AG09319 (cell line): ENCODE measurements around the gene EFEMP2.

Experiments used
- DNase-seq: peaks from one replicate; pipeline ENCODE4 v3.0.0-alpha.2; 2010; ENCODE audit warnings: low read depth; ENCODE audit errors: extremely low read depth
- TF ChIP-seq, protein P1 (sequence below): IDR thresholded peaks from 2 replicates; pipeline ENCODE4 v1.5.1; 2011; ENCODE audit warnings: low read depth, mild to moderate bottlenecking, inconsistent platforms, low read length, moderate library complexity

Gene EFEMP2

DNA sequence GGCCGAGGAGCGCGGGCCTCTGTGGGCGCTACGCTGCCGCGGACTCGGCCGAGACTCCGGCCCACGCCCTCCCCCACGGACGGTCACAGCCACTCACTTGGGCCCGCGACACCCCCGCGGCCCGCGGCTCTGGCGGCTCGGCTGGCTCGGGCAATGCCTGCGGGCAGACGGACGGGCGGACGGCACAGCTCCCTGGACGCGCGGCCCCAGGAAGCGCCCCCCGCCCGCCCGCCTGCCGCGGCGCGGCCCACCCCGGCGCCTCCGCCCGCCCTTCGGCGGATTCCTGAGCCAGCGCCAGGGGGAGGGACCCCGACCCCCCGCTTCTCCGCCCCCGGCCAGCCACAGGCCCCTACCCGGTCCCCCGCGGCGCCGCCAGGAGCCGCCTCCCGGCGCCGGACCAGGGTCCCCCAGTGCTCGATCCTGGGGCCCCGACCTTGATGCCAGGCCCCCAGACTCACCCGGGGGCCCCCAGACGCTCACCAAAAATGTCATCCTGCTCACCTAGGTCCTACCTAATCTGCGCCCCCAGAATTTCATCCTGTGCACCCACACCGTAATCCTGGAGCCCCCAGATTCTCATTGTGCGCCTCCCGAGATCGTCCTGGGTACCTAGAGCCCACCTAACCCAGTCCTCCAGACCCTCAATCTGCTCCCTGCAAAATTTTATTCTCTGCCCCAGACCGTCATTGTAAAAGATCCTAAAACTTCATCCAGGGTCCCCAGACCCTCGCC lies at the start of gene EFEMP2:
EFEMP2 (minus strand) TSS at position 215 of the 732 bp plus-strand sequence. CDS start 446 bp downstream, outside the sequence.
- no peak for DNase-seq
- TF ChIP-seq, protein P1, sequence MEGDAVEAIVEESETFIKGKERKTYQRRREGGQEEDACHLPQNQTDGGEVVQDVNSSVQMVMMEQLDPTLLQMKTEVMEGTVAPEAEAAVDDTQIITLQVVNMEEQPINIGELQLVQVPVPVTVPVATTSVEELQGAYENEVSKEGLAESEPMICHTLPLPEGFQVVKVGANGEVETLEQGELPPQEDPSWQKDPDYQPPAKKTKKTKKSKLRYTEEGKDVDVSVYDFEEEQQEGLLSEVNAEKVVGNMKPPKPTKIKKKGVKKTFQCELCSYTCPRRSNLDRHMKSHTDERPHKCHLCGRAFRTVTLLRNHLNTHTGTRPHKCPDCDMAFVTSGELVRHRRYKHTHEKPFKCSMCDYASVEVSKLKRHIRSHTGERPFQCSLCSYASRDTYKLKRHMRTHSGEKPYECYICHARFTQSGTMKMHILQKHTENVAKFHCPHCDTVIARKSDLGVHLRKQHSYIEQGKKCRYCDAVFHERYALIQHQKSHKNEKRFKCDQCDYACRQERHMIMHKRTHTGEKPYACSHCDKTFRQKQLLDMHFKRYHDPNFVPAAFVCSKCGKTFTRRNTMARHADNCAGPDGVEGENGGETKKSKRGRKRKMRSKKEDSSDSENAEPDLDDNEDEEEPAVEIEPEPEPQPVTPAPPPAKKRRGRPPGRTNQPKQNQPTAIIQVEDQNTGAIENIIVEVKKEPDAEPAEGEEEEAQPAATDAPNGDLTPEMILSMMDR: no peak

DNA sequence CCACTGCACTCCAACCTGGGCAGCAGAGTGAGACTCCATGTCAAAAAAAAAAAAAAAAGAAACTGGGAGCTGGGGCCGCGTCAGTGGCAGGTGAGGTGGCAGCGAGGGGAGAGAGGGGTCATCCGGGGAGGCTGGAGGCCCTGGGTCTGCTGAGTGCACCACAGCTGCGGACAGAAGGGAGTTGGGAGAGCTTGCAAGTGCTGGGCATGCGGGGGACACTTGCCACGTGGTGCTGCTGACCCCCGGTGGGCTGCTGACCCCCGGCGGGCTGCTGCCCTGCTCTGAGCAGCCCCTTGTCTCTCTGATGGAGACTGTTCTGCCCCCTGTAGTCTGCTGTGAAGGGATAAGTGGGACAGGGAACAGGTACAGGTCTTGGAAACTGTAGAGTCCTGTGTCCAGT lies 49.3 kb upstream of the EFEMP2 start:
- DNase-seq: no peak
- TF ChIP-seq, protein P1: no peak

DNA sequence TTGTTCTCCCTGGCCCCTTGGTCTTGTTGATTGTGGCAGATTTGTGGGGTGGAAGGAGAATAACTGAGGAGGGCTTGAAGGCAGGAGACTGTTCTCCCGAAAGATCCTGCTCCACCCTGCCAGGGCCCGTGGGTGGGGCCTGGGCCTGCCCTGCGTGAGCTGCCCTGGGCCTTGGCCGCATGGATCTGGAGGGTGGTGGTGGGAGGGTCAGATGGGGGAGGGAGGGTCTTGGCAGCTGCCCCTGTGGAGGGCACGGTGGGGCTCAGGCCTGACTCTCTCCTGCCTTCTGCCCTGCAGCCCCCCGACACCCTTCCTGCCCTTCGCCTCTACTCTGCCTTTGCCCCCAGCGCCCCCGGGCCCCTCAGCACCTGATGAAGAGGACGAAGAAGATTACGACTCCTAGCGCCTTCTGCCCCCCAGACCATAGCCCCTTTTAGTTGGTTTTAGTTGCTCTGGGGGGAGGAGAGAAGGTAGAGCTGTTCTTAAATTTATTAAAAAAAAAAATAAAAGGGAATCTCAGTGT lies 48.5 kb upstream of the EFEMP2 start:
- TF ChIP-seq, protein P1: no peak

DNA sequence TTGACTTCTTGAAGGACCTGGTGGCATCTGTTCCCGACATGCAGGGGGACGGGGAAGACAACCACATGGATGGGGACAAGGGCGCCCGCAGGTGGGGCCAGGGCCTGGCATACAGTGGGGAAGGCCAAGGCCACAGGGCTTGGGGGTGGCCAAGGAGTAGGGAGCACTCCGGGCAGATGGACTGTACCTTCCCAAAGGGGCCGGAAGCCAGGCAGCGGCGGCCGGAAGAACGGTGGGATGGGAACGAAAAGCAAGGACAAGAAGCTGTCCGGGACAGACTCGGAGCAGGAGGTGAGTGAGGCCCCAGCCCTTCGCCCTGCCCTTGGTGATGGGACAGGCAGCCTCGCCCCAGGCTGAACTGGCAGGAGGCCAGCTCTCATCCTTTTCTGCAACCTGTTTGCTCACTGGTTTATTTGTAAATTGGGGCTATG lies 47.8 kb upstream of the EFEMP2 start:
- DNase-seq: no peak
- TF ChIP-seq, protein P1: no peak

More for the DNA sequence above, 48.5 kb upstream of the EFEMP2 start:
- no peak for DNase-seq

DNA sequence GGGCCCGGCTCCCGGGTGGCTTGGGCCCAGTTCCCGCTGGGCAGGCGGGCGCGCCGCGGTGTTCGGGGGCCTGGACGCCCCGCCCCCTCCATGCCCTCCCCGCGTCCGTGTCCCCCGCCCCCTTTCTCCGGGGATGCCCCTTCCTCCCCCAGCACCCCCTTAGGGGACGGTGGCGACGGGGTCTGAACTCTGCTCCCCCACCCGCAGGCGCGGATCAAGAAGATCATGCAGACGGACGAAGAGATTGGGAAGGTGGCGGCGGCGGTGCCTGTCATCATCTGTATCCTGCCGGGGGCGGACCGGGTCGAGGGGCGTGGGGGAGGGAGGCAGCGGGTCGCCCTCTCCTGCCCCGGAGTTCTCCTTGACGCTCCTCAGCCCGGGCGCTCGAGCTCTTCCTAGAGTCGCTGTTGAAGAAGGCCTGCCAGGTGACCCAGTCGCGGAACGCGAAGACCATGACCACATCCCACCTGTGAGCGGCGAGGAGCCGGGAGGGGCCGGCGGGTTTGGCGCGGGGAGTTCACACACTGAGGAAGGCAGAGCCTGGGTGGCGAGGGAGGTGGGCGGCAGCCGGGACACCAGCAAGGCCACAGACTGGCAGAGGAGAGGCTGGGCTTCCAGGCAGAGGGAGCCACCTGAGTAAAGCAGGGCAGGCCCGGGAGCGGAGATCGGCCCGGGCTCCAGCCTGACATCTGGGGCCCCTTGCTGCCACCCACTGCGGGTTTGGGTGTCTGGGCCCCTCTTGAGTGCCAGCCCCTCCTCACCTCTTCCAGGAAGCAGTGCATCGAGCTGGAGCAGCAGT lies 47.2 kb upstream of the EFEMP2 start:
- TF ChIP-seq, protein P1: no peak
- no peak for DNase-seq

DNA sequence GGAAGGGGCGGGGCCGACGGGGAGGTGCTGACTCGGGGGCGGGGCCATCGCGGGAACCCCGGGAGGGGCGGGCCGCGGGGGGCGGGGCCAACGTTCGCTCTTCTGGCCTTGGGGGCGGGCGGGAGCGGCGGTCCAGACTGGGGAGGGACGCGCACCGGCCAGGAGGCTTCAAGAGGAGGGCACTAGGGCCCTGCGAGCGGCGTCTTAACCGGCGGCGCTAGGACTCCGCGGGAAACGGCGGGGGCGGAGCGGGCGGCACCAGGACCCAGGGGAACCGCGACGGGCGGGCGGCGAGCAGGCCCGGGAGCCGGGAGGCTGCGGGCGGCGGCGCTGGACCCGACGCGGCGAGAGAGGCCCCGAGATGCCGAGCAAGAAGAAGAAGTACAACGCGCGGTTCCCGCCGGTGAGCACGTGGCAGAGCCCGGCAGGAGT lies 46.6 kb upstream of the EFEMP2 start, which contains the start of gene DRAP1:
DRAP1 (plus strand) TSS at position 286 of the 432 bp plus-strand sequence; CDS start at position 362, 76 bp downstream.
- peak; percentile 97 for DNase-seq
- TF ChIP-seq, protein P1: no peak
